Liver (tissue), 3 donors: ENCODE results near the gene TPST1.

Experiments
- ATF3 ChIP-seq: IDR thresholded peaks from 2 replicates; pipeline ENCODE4 v1.6.1; 2016; ENCODE audit warnings: antibody characterized with exemption
- CTCF ChIP-seq: fragments of 150-350 bp; IDR thresholded peaks from 2 replicates; pipeline ENCODE4 v1.5.1; 2017; ENCODE audit warnings: improper control_type of control experiment, low read depth, low read length; ENCODE audit not compliant: missing input control
- EGR1 ChIP-seq, 2 donors: IDR thresholded peaks; 2 replicates each; pipeline ENCODE4 v1.6.1; 2016 to 2018; ENCODE audit warnings: antibody characterized with exemption in 2 of 2, low read depth in 2 of 2
- FOXA1 ChIP-seq: IDR thresholded peaks from 2 replicates; pipeline ENCODE4 v1.6.1; 2016; ENCODE audit warnings: antibody characterized with exemption
- GABPA ChIP-seq, 2 donors: IDR thresholded peaks in 1 of 2; conservative IDR thresholded peaks in 1 of 2; 2 replicates each; pipeline ENCODE4 v1.6.1; 2016; ENCODE audit warnings: antibody characterized with exemption in 2 of 2, mild to moderate bottlenecking in 1 of 2, moderate library complexity in 1 of 2
- HNF4A ChIP-seq, 2 donors: conservative IDR thresholded peaks; 2 replicates each; pipeline ENCODE4 v1.6.1; 2016; ENCODE audit warnings: antibody characterized with exemption in 2 of 2, mild to moderate bottlenecking in 2 of 2
- HNF4G ChIP-seq: IDR thresholded peaks from 2 replicates; pipeline ENCODE4 v1.6.1; 2016; ENCODE audit warnings: antibody characterized with exemption
- JUND ChIP-seq, 2 donors: IDR thresholded peaks; 2 replicates each; pipeline ENCODE4 v1.6.1; 2016; ENCODE audit warnings: antibody characterized with exemption in 2 of 2
- MAX ChIP-seq: IDR thresholded peaks from 2 replicates; pipeline ENCODE4 v1.6.1; 2016; ENCODE audit warnings: antibody characterized with exemption
- RAD21 ChIP-seq, 2 donors: IDR thresholded peaks; 2 replicates each; pipeline ENCODE4 v1.6.1; 2016; ENCODE audit warnings: antibody characterized with exemption in 2 of 2, mild to moderate bottlenecking in 2 of 2
- REST ChIP-seq: IDR thresholded peaks from 2 replicates; pipeline ENCODE4 v1.6.1; 2016; ENCODE audit warnings: antibody characterized with exemption, mild to moderate bottlenecking
- SP1 ChIP-seq: IDR thresholded peaks from 2 replicates; pipeline ENCODE4 v1.6.1; 2018; ENCODE audit warnings: antibody characterized with exemption, mild to moderate bottlenecking
- TAF1 ChIP-seq: conservative IDR thresholded peaks from 2 replicates; pipeline ENCODE4 v1.6.1; 2016; ENCODE audit warnings: antibody characterized with exemption, mild to moderate bottlenecking
- ZBTB33 ChIP-seq: IDR thresholded peaks from 2 replicates; pipeline ENCODE4 v1.6.1; 2016; ENCODE audit warnings: antibody characterized with exemption
- donor health status: healthy.
- donor health status: healthy.

DNA sequence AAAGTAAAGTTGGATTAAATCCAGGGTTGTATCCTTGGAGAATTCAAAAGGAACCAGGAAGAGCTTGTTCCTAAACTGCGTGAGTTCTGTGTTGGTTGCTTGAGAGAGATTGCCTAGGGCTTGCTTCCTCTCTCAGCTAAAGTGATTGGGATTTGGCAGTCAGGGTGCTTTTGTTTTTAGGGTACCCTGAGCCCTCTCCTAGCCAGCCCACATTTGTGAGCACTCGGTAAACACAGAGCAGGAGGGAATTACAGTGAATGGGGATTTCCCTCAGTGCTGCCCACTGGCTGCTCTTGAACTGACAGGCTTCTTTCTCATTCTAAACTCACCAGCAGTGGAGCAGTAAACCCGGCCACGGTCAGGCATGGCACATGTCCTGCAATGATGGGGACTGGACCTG is 146.9 kb downstream of the TPST1 start:
- TF ChIP-seq ZBTB33 (no peak), CTCF (no peak), MAX (no peak), TAF1 (no peak), GABPA (IDR thresholded peaks at IDR 0.05 in 1 of 2, conservative IDR thresholded peaks at IDR 0.05 in 1 of 2) (no peak), ATF3 (no peak), RAD21 (IDR thresholded peaks at IDR 0.05) (peak in 1 of 2 donors; percentile 48), HNF4G (no peak), HNF4A (conservative IDR thresholded peaks at IDR 0.05) (no peak), REST (no peak), JUND (IDR thresholded peaks at IDR 0.05) (no peak), SP1 (no peak), EGR1 (IDR thresholded peaks at IDR 0.05; ENCODE audit: low read depth in 2 of 2) (no peak), FOXA1 (no peak)
